ENCODE results near the gene ZC3H13.

Gene ZC3H13

DNA sequence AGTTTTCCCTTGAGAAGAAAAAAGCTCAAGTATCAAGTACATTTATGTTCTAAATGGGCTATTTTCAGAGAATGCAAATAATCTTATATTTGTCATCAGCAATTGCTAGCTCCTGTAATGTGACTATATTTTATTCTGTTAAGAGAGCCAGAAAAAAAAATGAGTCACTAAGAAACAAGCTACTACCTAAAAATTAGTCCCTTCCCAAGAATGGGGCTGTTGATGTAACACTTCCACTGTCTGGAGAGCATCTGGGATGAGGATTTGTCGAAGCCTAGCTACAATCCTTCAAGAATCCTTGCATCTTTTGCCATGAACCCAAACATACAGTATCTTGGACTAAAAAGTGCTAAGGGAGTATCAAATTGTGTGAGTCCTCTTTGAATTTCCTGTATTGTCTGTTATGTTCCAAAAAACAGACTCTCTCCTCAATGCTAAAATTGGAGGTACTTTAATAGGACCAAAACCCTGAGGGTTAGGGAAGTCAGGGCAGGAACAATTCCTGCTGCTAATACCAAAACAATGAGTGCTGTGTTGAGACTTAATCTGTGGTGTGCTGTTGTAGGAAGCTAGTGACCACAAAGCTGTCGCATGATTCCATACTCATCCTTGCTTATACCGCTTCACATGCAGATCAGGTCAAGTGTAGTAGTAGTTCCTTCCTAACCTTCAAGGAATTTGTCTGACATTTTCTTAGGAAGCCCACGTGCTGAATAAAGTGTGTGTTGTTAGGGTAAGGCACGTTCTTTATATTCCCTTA is 4.9 kb upstream of the ZC3H13 start:
- H3K27me3 ChIP-seq (ENCODE audit: control insufficient read depth, insufficient read depth, low read length), result no peaks in the 10 kb centered on the region
- H3K36me3 ChIP-seq (ENCODE audit: control insufficient read depth, insufficient read depth, low read length), result no peaks in the 10 kb centered on the region
- H3K4me1 ChIP-seq (ENCODE audit: control insufficient read depth, insufficient read depth, low read length), result no peaks in the 10 kb centered on the region
- H3K27ac ChIP-seq (ENCODE audit: low read depth, low read length), result no peak overlapping the region
- no peak overlapping the region for H3K4me3 ChIP-seq (ENCODE audit: low read length)
- no peak overlapping the region for H3K9ac ChIP-seq (ENCODE audit: low read length)

GRCh38 chr13:46053162-46054012 is 841 bp upstream of the ZC3H13 start:
- H3K4me1 ChIP-seq (ENCODE audit: control insufficient read depth, insufficient read depth, low read length), result peaks cover 8% of the 10 kb centered on the region
- peak overlapping the region; percentile 92 for H3K4me3 ChIP-seq (ENCODE audit: low read length)
- peak overlapping the region; percentile 89 for H3K27ac ChIP-seq (ENCODE audit: low read depth, low read length)
- no peaks in the 10 kb centered on the region for H3K27me3 ChIP-seq (ENCODE audit: control insufficient read depth, insufficient read depth, low read length)
- H3K36me3 ChIP-seq (ENCODE audit: control insufficient read depth, insufficient read depth, low read length), result no peaks in the 10 kb centered on the region
- peak overlapping the region; percentile 84 for H3K9ac ChIP-seq (ENCODE audit: low read length)

GRCh38 chr13:46051968-46052318 is 603 bp downstream of the ZC3H13 start:
- no peaks in the 10 kb centered on the region for H3K27me3 ChIP-seq (ENCODE audit: control insufficient read depth, insufficient read depth, low read length)
- H3K36me3 ChIP-seq (ENCODE audit: control insufficient read depth, insufficient read depth, low read length), result no peaks in the 10 kb centered on the region
- peak overlapping the region; percentile 92 for H3K4me3 ChIP-seq (ENCODE audit: low read length)
- peaks cover 8% of the 10 kb centered on the region for H3K4me1 ChIP-seq (ENCODE audit: control insufficient read depth, insufficient read depth, low read length)
- H3K9ac ChIP-seq (ENCODE audit: low read length), result peak overlapping the region; percentile 64
- peak overlapping the region; percentile 89 for H3K27ac ChIP-seq (ENCODE audit: low read depth, low read length)

DNA sequence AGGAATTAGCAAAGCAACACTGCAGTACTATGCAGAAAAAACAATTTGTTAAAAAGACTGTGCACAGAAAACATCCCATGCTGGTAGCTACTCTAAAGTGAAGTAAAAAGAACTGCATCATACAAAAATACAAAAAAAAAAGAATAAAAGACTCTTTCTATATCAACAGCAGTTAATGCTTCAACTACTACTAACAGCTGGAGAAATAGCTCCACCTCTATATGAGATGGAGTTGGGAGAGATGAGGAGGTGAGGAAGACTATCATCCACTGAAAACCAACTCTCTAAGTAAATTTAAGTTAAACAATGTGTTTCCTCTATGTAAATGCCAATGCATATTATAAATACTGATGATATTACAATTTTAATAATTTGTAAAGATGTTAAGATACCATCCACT is 1.8 kb downstream of the ZC3H13 start:
- Histone ChIP-seq H3K36me3 (ENCODE audit: control insufficient read depth, insufficient read depth, low read length) (no peaks in the 10 kb centered on the region), H3K4me1 (ENCODE audit: control insufficient read depth, insufficient read depth, low read length) (peaks cover 8% of the 10 kb centered on the region), H3K4me3 (ENCODE audit: low read length) (no peak overlapping the region), H3K27ac (ENCODE audit: low read depth, low read length) (no peak overlapping the region), H3K27me3 (ENCODE audit: control insufficient read depth, insufficient read depth, low read length) (no peaks in the 10 kb centered on the region), H3K9ac (ENCODE audit: low read length) (no peak overlapping the region)

GRCh38 chr13:46045424-46045823 is 7.1 kb downstream of the ZC3H13 start:
- Histone ChIP-seq H3K9ac (ENCODE audit: low read length) (no peak overlapping the region), H3K27ac (ENCODE audit: low read depth, low read length) (no peak overlapping the region), H3K27me3 (ENCODE audit: control insufficient read depth, insufficient read depth, low read length) (no peaks in the 10 kb centered on the region), H3K4me3 (ENCODE audit: low read length) (no peak overlapping the region), H3K4me1 (ENCODE audit: control insufficient read depth, insufficient read depth, low read length) (no peaks in the 10 kb centered on the region), H3K36me3 (ENCODE audit: control insufficient read depth, insufficient read depth, low read length) (no peaks in the 10 kb centered on the region)

GRCh38 chr13:46043647-46044046 is 8.9 kb downstream of the ZC3H13 start:
- Histone ChIP-seq H3K9ac (ENCODE audit: low read length) (no peak overlapping the region), H3K36me3 (ENCODE audit: control insufficient read depth, insufficient read depth, low read length) (no peaks in the 10 kb centered on the region), H3K27ac (ENCODE audit: low read depth, low read length) (no peak overlapping the region)

DNA sequence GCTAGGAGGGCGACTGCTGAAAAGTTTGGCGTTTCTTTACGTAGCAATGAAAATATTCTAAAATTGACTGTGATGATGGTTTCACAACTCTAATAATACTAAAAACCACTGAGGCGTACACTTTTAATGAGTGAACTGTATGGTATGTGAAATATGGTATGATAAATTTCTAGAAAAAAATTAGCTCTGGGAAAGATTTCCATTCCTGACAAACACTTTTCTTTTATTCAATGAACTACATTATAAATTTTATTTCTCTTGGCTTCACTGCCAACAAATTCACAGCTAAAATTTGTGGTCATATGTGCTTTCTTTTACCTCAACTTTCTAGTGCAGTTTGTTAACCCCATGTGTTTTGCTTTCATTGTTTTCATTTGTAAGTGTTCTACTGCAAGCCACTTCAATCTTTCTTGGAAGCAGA is 11.1 kb downstream of the ZC3H13 start:
- no peaks in the 10 kb centered on the region for H3K36me3 ChIP-seq (ENCODE audit: control insufficient read depth, insufficient read depth, low read length)
- no peak overlapping the region for H3K4me3 ChIP-seq (ENCODE audit: low read length)

More at GRCh38 chr13:46043647-46044046, 8.9 kb downstream of the ZC3H13 start:
- H3K4me3 ChIP-seq (ENCODE audit: low read length), result no peak overlapping the region
- H3K4me1 ChIP-seq (ENCODE audit: control insufficient read depth, insufficient read depth, low read length), result no peaks in the 10 kb centered on the region
- no peaks in the 10 kb centered on the region for H3K27me3 ChIP-seq (ENCODE audit: control insufficient read depth, insufficient read depth, low read length)

GRCh38 chr13:46040763-46041162 is 11.8 kb downstream of the ZC3H13 start:
- Histone ChIP-seq H3K4me3 (ENCODE audit: low read length) (no peak overlapping the region), H3K4me1 (ENCODE audit: control insufficient read depth, insufficient read depth, low read length) (no peaks in the 10 kb centered on the region), H3K36me3 (ENCODE audit: control insufficient read depth, insufficient read depth, low read length) (no peaks in the 10 kb centered on the region), H3K27me3 (ENCODE audit: control insufficient read depth, insufficient read depth, low read length) (no peaks in the 10 kb centered on the region), H3K9ac (ENCODE audit: low read length) (no peak overlapping the region), H3K27ac (ENCODE audit: low read depth, low read length) (no peak overlapping the region)

More for the DNA sequence above, 11.1 kb downstream of the ZC3H13 start:
- Histone ChIP-seq H3K27ac (ENCODE audit: low read depth, low read length) (no peak overlapping the region), H3K9ac (ENCODE audit: low read length) (no peak overlapping the region), H3K4me1 (ENCODE audit: control insufficient read depth, insufficient read depth, low read length) (no peaks in the 10 kb centered on the region), H3K27me3 (ENCODE audit: control insufficient read depth, insufficient read depth, low read length) (no peaks in the 10 kb centered on the region)

- no peak overlapping the region for H3K4me3 ChIP-seq (ENCODE audit: low read length)
- no peaks in the 10 kb centered on the region for H3K27me3 ChIP-seq (ENCODE audit: control insufficient read depth, insufficient read depth, low read length)
- H3K4me1 ChIP-seq (ENCODE audit: control insufficient read depth, insufficient read depth, low read length), result no peaks in the 10 kb centered on the region
- H3K27ac ChIP-seq (ENCODE audit: low read depth, low read length), result no peak overlapping the region
- H3K9ac ChIP-seq (ENCODE audit: low read length), result no peak overlapping the region
- H3K36me3 ChIP-seq (ENCODE audit: control insufficient read depth, insufficient read depth, low read length), result no peaks in the 10 kb centered on the region
These were observed 12.9 kb downstream of the ZC3H13 start for GRCh38 chr13:46039411-46040182.

DNA sequence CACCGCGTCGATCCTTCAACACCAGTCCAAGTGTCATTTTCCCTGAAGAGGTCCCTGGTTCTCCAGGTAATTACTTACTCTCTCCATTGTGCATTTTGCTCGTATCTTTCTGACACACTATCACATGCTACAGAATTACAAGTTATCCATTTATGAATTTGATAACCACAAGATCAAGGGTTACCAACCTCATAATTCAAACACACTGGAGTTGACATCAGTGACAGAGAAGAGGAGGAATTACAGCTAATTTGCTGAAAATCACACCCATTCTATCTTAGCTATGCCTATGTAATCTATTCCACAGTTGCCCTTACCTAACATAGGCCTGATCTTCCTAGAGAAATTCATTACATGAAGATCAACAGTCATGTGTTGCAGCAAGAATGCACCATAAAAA is 14.2 kb downstream of the ZC3H13 start:
- no peak overlapping the region for H3K27ac ChIP-seq (ENCODE audit: low read depth, low read length)
- H3K36me3 ChIP-seq (ENCODE audit: control insufficient read depth, insufficient read depth, low read length), result no peaks in the 10 kb centered on the region
- no peak overlapping the region for H3K9ac ChIP-seq (ENCODE audit: low read length)
- H3K4me3 ChIP-seq (ENCODE audit: low read length), result no peak overlapping the region
- no peaks in the 10 kb centered on the region for H3K4me1 ChIP-seq (ENCODE audit: control insufficient read depth, insufficient read depth, low read length)
- H3K27me3 ChIP-seq (ENCODE audit: control insufficient read depth, insufficient read depth, low read length), result no peaks in the 10 kb centered on the region

DNA sequence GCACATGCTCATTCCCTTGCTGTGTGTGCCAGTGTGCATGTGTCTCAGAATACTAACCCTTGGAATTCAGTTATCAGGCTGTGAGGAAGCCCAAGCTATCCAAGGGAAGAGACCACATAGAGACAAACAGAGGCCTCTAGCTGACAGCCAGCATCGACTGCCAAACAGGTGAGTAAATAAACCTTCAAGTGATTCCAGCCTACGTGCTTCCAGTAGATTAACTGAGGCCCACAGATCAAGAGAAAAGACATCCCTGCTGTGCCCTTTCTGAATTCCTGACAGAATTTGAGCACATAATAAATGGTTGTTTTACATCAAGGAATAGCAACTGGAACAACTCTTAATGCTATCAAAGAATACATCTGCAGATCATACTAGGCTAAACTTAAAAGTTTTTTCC is 17.5 kb downstream of the ZC3H13 start:
- no peaks in the 10 kb centered on the region for H3K36me3 ChIP-seq (ENCODE audit: control insufficient read depth, insufficient read depth, low read length)
- no peaks in the 10 kb centered on the region for H3K4me1 ChIP-seq (ENCODE audit: control insufficient read depth, insufficient read depth, low read length)
- H3K4me3 ChIP-seq (ENCODE audit: low read length), result no peak overlapping the region
- H3K9ac ChIP-seq (ENCODE audit: low read length), result no peak overlapping the region
- H3K27me3 ChIP-seq (ENCODE audit: control insufficient read depth, insufficient read depth, low read length), result no peaks in the 10 kb centered on the region
- no peak overlapping the region for H3K27ac ChIP-seq (ENCODE audit: low read depth, low read length)

- H3K4me1 ChIP-seq (ENCODE audit: control insufficient read depth, insufficient read depth, low read length), result no peaks in the 10 kb centered on the region
- H3K27me3 ChIP-seq (ENCODE audit: control insufficient read depth, insufficient read depth, low read length), result no peaks in the 10 kb centered on the region
- no peak overlapping the region for H3K4me3 ChIP-seq (ENCODE audit: low read length)
- no peaks in the 10 kb centered on the region for H3K36me3 ChIP-seq (ENCODE audit: control insufficient read depth, insufficient read depth, low read length)
- no peak overlapping the region for H3K27ac ChIP-seq (ENCODE audit: low read depth, low read length)
- H3K9ac ChIP-seq (ENCODE audit: low read length), result no peak overlapping the region
These were observed 20.2 kb downstream of the ZC3H13 start for GRCh38 chr13:46032341-46032740.
